GM03348 (cell line): ENCODE results near the gene SAT2.
"Not testable (repeated sequence)": the region's sequence is repeated elsewhere in the genome, so short reads cannot be mapped to it uniquely, and the experiment has no call there.

Experiments used
- DNase-seq: peaks from one replicate; pipeline ENCODE4 v3.0.0; 2012; ENCODE audit warnings: low spot score

The SAT2 gene

DNA sequence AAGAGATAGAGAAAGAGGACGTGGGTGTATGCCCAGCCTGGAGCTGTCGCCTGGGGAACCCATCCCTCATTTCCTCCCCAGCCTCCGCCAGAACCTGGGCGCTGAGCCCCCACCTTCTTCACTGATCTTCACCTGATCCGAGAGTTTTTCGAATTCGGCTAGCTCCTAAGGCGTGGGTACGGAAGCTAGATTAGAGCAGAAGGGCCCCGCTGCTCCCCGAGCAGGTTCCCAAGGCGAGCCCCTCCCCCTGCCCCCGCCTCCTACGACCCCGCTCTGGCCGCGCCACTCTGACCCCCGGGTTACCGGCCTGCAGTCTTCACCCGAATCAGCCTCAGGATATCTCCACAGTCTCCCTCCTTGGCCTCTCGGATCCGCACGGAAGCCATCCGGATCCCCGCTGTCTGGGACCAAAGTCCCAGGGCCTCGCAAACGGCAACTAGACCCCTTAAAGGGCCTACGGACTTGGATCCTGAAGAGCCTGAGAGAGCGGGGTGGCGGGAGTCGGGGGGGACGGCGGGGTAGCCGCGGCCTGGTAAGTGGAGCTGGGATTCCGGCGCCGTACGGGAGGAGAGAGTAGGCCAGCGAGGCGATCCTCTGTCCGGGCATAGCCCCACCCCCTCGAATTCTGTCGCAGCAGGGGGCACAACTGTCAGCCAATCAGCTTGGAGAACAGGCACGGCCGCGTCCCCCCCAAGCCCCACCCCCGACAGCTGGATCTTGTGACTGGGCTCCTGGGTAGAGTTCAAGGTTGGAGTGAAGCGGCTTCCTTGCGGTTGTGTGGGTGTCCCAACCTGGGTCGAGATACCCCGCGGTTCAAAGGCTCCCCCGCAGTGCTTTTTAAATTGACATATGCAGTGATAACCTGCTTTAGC lies at the start of gene SAT2:
TSS of gene SAT2 (minus strand) at position 572 of the 872 bp plus-strand sequence. CDS start at position 386, 186 bp downstream.
- DNase-seq = peak; percentile 100

DNA sequence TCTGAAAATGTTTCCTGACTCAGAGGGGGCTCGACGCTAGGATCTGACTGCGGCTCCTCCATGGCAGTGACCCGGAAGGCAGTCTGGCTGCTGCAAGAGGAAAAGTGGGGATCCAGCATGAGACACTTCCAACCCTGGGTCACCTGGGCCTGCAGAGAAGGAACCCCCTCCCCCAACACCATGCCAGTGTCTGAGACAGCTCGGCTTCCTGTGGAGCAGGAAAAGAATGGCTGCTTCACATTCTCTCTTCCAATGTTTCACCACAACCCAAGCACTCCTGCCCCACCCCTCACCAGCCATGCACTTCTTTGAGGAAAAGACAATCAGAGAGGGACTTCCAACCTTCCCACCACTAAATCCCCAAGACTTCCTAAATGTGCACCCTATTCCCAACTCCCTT lies 48.9 kb upstream of the SAT2 start:
- peak; percentile 4 for DNase-seq

DNA sequence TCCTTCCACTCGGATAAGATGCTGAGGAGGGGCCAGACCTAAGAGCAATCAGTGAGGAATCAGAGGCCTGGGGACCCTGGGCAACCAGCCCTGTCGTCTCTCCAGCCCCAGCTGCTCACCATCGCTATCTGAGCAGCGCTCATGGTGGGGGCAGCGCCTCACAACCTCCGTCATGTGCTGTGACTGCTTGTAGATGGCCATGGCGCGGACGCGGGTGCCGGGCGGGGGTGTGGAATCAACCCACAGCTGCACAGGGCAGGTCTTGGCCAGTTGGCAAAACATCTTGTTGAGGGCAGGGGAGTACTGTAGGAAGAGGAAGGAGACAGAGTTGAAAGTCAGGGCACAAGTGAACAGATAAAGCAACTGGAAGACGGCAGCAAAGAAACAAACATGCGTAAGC lies 47.3 kb upstream of the SAT2 start:
- DNase-seq = no peak

DNA sequence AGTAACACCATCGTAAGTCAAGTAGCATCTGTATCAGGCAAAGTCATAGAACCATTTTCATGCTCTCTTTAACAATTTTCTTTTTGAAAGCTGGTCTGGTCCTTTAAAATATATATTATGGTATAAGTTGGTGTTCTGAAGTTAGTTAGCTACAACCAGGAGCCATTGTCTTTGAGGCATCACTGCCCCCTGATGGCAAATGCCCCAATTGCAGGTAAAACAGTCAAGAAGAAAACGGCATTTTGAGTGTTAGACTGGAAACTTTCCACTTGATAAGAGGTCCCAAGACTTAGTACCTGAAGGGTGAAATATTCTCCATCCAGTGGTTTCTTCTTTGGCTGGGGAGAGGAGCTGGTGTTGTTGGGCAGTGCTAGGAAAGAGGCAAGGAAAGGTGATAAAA lies 45.6 kb upstream of the SAT2 start:
- DNase-seq = no peak

DNA sequence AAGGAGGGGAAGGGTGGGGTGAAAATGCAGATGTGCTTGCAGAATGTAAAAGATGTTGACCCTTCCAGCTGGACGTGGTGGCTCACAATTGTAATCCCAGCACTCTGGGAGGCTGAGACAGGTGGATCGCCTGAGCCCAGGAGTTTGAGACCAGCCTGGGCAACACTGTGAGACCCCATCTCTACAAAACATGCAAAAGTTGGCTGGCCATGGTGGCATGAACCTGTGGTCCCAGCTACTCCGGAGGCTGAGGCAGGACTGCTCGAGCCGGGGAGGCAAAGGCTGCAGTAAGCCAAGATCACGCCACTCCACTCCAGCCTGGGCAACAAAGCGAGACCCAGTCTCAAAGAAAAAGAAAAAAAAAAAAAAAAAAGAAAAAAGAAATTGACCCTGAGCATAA lies 40.9 kb upstream of the SAT2 start:
- no peak for DNase-seq

DNA sequence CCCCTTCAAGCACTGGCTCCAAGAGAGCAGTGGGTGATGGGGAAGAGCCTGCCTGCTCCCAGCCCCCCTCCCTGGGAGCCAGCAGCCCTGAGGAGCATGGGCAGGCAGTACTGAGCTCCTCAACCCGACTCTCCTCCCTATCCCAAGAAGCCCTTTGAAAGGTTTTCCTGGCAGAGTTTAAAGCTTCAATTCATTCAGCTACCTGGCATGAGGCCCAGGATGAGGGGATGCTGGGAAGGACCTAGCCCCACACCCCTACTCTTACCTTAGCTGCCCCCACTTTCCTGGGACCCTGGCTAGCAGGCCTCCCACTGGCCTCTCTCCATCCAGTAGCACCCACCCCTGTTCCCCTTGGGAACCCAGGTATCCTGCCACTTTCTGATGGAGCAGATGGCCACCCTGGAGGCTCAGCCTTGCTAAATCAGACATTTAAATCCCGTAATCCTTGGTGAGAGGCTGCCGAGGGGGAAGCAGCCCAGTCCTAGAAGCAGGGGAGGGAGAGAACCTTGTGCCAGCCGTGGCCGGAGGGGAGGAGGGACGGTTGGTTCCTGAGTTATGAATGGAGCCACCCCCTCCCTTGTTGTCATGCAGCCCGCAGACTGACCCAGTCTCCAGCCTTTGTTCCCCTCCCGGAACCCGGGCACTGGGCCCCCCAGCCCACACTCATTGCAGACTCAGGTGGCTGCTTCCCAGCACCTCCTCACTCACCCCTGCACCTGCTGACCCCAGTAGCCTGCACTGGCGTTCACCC lies 40.2 kb upstream of the SAT2 start:
- DNase-seq = no peak

DNA sequence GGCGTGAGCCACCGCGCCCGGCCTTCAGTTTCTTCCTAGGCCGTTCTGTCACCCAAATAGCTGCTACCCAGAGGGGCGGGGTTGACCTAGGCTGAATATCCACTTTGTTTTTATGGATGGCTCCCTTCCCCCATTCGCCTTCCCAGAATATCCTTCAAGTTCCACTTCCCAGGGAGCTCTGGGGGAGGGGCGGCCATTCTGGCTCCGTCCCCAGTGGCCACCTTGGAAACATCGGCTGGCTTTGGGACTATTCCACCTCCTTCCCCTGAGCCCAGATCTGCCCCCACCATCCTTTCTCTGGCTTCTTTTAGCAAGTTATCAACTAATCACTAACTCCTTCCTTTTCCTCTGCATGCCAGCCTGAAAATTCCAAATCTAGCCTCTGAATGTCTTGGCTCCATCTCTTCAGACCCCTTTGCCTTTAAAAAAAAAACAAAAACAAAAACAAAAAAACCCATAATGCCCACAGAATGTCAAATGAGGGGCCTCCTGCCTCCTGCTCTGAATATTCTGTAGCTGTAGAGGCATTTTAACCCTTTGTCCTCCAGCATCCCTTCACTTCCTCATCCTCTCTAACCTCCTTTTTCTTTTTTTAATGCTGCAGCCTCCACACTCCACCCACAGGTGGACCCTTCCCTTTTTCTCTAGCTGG lies 29.5 kb upstream of the SAT2 start:
- no peak for DNase-seq

DNA sequence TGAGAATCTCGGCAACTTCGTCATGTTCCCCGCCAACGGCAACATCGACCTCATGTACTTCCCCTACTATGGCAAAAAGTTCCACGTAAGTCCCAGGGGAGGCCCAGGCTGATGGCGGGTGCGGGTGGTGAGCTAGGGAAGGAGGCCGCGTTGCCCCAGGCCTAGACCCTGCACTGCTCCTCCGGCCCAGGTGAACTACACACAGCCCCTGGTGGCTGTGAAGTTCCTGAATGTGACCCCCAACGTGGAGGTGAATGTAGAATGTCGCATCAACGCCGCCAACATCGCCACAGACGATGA lies 27.9 kb upstream of the SAT2 start:
- no peak for DNase-seq

DNA sequence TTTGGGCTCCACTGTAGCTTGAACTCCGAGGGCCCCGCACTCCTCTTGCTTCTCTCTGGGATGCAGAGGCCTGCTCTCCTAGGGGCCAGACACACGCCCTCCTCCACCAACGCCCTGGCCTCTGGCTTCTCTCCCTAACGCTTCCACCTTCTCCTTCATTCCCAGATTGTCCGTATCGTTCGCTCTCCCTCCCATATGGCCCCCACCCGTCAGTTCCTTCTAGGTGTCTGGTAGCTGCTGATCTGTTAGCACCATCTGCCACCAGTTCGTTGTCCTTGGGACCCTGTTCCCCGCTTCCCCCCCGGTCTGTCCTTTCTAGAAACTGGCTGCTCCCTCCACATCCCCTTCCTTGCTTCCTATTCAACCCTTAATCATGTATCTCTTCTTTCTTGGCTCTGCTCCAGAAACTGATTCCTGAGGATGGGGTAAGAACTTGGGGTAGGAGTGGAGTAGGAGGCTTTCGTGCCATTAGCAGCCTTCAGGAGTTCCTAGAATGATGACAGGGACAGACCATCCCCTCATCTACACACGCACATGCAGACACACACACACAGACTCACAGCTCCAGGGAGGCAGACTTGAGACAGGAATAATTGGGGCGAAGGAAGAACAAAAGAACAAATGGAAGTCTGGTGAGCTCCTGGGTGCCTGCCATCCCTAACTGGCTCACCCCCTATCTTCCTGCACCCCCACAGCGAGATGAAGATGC lies 27.4 kb upstream of the SAT2 start:
- DNase-seq = no peak

DNA sequence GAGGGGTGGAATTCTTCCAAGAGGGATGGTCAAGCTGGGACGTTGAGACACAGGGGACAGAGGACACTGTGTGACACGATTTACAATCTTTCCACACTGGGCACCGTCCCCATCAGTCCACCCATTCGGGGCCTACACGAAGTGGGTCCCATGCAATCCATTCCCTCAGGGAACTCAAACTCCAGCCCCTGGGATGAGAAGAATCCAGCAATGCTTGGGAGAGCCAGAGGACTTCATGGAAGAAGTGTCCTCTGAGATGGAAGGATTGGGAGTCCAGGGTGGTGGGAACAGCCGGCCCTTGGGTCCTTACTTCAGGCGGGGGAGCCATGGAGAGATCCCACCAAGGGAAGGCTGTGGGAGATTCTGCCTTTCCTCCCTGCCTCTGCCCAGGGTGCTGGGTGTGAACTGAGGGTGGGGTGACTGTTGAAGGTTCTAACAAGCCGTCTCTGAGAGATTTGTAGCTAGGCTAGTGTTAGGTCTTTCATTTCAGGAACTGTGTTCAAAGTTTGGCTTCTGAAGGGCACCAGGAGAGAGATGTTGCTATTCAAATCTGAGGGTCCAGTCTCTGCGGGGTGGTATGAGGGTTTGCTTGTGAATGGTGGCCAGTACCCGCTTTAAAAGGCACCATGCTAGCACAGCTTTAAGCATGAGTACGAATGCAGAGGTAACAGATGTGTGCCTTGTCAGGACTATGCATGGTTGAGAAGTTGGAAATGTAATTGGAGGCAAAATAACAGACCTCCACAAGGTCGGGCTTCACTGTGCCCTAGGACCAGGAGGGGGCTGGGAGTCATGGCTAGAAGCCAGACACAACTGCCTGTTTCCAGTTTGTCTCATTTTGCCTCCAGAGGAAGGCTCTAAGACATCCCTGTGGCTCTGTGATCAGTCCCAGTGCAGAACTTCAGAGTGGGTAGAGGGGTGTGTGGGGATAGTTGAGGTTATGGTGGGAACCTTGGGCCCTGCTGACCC lies 25.1 kb upstream of the SAT2 start:
- DNase-seq = no peak

DNA sequence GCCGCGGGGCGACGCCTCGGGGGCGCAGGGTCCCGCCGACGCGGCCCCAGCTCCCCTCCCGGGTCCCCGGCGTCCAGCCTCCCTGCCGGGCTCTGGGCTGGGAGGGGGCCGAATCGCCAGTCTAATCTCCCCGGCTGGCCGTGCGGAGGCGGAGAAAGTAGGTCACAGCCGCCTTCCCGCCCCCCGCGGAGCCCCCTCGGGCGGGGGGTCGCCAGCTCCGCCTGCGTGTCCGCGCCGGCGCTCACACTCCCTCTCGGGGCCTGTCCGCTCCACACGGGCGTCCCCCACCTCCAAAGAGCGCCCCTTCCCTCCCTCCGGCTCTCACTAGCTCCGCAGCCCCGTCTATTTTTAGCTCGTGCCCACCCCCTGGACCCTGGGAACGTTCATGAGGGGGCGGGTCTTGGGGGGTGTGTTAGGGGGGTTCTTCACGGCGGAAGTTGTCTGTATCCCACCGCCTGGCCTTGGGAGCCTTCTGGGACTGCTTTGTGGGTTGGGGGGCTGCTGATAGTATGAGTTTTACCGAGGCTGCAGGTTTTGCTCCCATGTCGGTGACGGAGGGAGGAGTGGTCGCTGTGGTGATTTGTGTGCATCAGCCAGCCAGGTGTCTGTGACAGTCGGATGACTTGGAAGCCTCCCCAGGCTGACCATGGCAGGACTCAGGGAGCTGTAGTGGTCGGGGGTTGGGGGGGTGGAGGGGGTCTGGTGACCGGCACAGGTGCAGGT lies 24.2 kb upstream of the SAT2 start:
- no peak for DNase-seq

DNA sequence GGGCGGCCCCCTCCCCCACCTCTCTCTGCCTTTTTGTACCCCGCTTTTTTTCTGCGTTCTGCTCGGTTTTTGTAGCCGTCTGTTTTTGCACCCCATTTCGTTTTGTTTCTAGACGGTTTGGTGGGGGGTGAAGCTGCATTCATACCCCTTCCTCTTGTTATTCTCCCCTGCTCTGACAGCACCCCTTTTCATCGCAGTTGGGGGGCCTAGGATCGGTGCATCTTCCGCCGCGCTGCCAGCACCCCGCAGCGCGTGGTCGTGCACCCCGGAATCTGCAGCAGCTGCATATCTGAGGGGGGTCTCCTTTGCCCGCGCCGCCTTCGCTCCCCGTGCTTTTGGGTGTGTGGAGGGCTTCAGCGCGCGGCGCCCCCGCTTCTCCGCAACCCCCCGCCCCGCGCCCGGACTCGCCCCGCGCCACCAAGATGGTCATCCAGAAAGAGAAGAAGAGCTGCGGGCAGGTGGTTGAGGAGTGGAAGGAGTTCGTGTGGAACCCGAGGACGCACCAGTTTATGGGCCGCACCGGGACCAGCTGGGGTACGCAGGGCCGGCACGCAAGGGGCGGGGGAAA lies 23.6 kb upstream of the SAT2 start:
- DNase-seq = no peak

DNA sequence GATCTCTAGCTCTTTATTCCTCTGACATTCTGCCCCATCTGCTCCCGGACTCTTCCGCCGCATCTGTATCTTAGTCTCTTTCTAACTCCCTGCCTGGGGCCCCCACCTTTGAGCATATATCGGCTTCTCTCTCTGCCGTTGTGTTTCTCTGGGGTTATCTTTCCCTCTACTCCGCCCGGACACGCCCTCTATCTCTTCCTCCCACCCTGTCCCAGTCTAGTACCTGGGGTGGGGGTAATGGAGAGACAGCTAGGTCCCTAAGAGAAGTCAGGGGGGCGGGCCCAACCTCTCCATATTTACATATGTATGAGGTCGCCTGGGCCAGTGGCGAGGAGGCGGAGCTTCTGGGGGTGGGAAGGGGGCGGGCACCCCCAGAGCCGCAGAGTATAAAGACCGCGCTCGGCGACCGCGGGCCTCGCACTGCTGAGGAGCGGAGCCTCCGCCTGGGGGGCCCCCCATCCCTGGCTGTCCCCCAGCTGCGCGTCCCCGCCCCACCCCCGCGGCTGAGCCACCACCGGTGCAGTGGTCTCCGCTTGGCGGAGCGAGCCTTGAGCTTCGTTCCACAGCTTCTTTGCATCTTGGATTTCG lies 23.0 kb upstream of the SAT2 start, which contains the start of gene ATP1B2:
TSS of gene ATP1B2 (plus strand) at position 418 of the 588 bp plus-strand sequence. CDS start 593 bp downstream, outside the sequence.
- DNase-seq = peak; percentile 63

DNA sequence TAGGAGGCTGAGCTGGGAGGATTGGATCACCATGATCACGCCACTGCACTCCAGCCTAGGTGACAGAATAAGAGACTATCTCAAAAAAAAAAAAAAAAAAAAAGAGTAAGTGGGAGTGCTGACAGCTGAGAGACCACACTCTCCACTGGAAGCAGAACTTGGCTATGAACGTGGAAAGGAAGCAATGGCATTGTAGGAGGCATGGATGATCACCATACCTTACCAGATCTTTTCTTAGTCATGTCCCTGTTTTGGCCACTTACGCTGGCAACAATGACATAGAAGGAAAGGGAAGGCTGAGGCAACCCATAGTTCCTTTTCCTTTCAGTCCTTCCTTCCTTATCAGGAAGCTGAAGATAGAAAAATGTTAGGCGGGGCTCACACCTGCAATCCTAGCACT lies 19.4 kb upstream of the SAT2 start:
- no peak for DNase-seq

DNA sequence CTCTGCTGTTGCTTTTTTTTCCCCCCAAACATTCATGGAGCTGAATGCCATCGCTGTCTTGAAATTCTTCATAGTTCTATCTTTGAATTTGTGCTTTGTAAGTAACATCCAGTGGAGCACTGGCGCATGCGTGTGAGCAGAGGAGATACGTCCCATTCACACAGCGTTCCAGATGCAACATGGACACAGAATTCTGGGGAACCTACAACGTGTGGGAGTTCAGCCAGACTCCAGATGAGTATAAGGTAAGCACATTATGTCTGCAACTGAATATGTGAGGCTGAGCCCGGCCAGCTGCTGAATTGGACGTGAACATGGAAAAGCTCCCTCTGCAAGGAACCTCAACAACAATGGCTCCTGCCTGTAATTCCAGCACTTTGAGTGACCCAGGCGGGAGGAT lies 18.8 kb upstream of the SAT2 start:
- no peak for DNase-seq

DNA sequence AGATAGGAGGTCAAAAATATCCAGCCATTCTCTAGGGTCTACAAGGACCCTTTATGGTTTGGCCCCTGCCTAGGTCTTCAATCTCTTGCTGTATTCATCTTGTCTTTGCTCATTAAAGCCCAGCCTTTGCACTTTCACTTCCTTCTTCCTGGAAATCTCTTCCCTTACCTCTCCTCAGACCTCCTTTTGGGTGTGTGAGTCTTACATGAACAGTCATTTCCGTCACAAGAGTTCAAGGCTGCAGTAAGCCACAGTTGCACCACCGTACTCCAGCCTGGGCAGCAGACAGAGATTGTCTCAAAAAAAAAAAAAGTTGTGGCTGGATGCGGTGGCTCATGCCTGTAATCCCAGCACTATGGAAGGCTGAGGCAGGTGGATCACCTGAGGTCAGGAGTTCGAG lies 17.2 kb upstream of the SAT2 start:
- DNase-seq = no peak

DNA sequence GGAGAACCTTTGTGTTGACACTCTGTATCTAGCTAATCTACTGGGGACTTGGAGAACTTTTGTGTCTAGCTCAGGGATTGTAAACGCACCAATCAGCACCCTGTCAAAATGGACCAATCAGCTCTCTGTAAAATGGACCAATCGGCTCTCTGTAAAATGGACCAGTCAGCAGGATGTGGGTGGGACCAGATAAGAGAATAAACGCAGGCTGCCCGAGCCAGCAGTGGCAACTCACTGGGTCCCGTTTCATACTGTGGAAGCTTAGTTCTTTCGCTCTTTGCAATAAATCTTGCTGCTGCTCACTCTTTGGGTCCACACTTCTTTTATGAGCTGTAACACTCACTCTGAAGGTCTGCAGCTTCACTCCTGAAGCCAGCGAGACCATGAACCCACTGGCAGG lies 14.0 kb upstream of the SAT2 start:
- not testable (repeated sequence) for DNase-seq

DNA sequence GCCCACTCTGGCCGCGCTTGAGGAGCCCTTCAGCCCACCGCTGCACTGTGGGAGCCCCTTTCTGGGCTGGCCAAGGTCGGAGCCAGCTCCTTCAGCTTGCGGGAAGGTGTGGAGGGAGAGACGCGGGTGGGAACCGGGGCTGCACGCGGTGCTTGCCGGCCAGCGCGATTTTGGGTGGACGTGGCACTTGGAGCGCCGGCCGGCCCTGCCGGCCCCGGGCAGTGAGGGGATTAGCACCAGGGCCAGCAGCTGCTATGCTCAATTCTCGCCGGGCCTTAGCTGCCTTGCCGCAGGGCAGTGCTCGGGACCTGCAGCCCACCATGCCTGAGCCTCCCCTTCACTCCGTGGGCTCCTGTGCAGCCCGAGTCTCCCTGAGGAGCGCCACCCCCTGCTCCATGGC lies 13.2 kb upstream of the SAT2 start:
- no peak for DNase-seq

DNA sequence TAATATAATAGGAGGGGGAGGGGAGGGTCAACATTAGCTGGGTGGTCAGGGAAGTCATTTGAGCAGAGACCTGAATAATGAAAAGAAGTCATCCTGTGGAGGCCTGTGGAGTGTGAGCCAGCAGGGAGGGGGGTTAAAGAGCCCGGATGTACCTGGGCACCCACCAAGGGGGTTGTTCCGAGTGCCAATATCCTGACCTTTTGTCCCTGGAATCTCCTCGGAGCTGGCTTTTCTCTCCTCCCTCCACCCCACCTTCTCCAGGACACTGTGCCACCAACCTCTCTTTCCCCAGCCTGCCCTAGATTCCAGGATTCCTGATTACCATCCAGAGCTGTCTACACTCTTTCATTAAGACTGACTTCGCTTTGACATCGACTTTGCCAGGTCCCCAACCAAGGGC lies 8.5 kb upstream of the SAT2 start:
- DNase-seq = no peak

DNA sequence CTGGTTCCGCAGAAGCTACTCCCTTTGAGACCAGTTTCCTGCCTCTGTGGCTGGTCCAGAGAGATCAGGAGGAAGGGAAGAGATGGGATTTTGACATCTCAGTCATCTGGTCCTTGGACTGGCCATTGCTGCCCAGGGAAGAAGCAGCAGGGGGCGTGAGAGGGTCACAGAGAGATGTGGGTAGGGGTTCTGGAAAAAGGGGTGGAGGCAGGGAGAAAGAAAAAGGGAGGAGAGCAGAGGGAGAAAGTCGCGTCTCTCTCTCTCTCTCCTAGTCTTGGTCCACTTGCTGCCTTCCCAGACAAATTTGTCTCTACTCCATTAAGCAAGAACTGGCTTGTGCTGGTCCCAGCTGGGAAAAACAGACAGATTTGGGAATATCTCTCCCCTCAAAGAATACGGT lies 6.8 kb upstream of the SAT2 start:
- DNase-seq = peak; percentile 50
